GM12872 (cell line): ENCODE results near the gene MAPK14.

ENCODE experiments used
- TF ChIP-seq, protein P1 (sequence below): IDR thresholded peaks from 3 replicates; pipeline ENCODE4 v1.5.1; 2011; ENCODE audit warnings: low read depth, mild to moderate bottlenecking, low read length, moderate library complexity; ENCODE audit not compliant: insufficient read depth

MAPK14 gene

DNA sequence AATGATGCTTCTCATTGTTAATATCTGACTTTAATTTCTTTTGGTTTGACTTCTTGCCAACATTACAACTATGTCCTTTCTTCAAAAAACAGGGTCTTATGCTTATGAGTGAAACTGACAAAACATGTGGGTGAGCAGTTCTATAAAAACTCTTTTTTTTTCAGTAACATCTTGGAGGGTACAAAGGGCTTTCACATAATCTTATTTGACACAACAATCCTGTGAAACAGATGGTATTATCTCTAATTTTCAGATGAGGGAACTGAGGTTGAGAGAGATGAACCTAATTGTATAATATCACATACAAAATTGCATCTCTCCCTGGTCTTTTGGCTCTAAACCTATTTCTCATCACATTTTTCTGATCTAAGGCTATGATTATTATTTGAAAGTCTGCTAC lies 38.3 kb downstream of the MAPK14 start:
- TF ChIP-seq, protein P1, sequence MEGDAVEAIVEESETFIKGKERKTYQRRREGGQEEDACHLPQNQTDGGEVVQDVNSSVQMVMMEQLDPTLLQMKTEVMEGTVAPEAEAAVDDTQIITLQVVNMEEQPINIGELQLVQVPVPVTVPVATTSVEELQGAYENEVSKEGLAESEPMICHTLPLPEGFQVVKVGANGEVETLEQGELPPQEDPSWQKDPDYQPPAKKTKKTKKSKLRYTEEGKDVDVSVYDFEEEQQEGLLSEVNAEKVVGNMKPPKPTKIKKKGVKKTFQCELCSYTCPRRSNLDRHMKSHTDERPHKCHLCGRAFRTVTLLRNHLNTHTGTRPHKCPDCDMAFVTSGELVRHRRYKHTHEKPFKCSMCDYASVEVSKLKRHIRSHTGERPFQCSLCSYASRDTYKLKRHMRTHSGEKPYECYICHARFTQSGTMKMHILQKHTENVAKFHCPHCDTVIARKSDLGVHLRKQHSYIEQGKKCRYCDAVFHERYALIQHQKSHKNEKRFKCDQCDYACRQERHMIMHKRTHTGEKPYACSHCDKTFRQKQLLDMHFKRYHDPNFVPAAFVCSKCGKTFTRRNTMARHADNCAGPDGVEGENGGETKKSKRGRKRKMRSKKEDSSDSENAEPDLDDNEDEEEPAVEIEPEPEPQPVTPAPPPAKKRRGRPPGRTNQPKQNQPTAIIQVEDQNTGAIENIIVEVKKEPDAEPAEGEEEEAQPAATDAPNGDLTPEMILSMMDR = no peak

DNA sequence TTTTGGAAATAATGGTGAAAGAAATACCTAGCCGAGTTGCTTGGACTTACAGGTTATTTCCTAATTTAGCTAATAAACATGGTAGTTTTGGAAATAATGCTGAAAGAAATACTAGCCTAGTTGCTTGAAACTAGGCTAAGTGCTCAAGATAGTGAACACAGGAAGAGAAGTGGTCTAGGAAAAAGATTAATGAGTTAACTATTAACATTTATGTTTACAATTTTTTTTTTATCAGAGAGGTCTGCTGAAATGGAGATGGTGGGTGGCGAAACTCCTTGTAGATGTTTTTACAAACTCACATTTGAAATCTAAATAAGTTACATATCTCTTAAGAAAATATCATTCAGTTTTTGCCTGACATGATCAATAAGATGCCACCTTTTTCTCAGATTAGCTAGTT lies 39.2 kb downstream of the MAPK14 start:
- TF ChIP-seq, protein P1 = no peak

DNA sequence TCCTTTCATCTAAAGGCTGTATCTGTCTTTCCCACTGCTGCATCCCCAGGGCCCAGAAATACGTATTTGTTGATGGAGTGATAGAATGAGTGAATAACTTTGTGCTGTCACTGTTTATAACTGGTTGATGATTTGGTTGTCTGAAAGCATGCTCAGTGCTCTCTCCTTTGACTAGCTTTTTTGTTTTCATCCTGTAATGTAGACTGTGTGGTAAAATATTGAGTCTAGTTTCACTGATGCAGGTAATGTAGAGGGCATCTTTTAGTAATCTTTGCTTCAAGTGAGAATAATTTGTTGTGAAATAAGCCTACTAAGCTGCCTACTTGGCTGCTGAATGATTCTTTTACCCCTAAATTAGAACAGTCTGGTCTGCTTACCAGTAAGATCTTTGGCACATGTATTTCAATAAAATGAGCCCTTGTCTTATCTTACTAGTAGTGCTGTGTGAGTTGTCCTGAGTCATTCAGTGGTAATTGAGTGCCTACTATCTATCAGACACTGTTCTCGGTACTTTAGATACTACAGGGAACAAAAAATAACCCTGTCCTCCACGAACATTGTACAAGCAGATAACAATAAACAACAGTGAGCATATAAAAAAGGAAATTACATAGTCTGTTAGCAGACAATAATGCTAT lies 39.9 kb downstream of the MAPK14 start:
- TF ChIP-seq, protein P1 = no peak

DNA sequence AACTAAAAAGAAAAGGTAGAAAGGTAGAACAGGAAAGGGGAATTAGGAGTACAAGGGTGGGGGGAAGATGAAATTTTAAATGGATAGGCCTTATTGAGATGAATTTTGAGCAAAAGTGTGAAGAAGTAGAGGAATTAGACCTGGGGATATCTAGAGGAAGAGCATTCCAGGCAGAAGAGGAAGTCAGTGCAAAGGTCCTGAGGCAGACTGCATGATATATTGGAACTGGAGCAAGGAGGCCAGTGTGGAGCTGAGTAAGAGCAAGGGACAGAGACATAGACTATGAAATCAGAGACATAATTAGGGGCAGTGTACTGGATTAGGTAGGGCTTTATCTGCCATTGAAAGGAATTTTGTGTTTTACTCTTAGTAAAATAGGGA lies 40.4 kb downstream of the MAPK14 start:
- TF ChIP-seq, protein P1 = no peak

DNA sequence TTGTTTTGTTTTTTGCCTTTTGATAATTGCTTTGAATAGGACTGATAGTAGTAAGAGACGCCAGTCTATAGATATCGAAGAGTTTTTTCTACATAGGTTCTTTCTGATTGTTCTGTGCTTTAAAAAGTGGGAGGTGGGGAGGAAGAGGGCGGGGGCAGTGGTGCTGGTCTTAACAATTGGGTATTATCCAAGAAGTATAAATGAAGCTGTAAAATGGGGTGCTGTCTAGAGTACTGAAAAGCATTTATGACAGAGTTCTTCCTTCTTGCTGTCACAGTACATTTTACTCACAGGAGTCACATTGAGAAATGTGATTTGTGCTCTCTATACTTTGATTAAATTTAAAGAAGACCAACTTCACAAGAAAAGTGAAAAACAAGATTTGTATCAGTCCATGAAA lies 41.0 kb downstream of the MAPK14 start:
- TF ChIP-seq, protein P1 = no peak

DNA sequence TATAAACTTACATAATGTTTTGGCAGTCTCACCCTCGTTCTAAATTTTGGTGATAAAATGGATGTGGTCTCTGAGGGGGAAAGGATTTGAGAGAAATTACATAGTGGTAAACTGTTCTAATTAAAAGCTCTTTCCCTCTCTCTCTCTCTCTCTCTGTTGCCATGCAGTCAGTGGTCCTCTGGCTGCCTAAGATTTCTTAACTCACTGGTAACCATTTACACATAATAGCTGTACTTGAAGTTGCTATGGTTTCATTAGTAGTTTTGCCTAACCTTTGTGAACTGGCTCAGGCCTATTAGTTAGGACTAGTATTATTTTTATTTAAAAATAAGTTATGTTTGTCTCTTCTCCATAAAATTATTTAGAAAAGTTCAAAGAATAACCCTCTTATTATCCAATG lies 42.0 kb downstream of the MAPK14 start:
- TF ChIP-seq, protein P1 = no peak

DNA sequence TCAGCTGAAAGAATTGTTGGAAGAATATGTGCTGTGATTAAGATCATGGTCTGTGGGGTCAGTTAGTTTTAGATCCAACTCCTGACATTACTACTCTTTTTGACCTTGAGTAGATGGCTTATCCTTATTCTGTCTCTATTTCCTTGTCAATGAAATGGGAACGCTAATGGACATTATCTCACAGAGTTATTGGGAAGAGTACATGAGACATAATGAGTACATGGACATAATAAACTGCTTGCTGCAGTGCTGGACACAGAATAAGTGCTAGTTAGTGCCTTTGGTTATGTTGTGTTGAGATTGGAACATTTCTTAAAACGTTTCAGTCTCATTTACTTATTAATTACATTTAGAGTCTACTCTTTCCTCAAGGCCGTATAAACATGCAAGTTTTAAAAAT lies 42.6 kb downstream of the MAPK14 start:
- TF ChIP-seq, protein P1 = no peak
